Pulmonary artery endothelial cell (primary cell): ENCODE measurements around the gene SHC1. TPM values are rescaled to one million over a fixed set of nuclear protein-coding genes. Genes with fewer than 3 reads are reported as not detected.

ENCODE experiments used
- DNase-seq: peaks from one replicate; pipeline ENCODE4 v3.0.0-alpha.2; 2011; ENCODE audit warnings: low read depth, low spot score
- total RNA-seq: library from RNA; depleted of rRNA; stranded (reverse); fragments of >200 nt; gene quantifications from 2 replicates; pipeline ENCODE4 v1.2.3, GENCODE V29; 2014

Gene SHC1
- total RNA-seq, 1 donor from 2014 or later, result 186 TPM

DNA sequence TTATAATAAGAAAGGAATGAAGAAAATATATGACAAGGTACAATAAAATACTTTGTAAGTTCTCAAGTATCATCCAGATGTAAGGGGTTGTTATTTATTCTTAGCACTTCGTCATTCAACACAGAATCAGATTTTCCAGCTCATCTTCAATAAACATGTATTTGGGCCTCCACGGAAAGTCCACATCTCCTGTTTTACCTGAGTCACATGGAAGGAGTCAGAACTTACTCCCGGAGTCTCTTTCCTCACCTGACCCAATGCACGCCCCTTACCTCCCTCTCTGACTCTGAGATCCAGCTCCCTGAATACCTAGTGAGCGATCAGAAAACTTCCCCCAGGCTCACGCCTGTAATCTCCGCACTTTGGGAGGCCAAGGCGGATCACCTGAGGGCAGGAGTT lies 32.6 kb downstream of the SHC1 start:
- no peak for DNase-seq

DNA sequence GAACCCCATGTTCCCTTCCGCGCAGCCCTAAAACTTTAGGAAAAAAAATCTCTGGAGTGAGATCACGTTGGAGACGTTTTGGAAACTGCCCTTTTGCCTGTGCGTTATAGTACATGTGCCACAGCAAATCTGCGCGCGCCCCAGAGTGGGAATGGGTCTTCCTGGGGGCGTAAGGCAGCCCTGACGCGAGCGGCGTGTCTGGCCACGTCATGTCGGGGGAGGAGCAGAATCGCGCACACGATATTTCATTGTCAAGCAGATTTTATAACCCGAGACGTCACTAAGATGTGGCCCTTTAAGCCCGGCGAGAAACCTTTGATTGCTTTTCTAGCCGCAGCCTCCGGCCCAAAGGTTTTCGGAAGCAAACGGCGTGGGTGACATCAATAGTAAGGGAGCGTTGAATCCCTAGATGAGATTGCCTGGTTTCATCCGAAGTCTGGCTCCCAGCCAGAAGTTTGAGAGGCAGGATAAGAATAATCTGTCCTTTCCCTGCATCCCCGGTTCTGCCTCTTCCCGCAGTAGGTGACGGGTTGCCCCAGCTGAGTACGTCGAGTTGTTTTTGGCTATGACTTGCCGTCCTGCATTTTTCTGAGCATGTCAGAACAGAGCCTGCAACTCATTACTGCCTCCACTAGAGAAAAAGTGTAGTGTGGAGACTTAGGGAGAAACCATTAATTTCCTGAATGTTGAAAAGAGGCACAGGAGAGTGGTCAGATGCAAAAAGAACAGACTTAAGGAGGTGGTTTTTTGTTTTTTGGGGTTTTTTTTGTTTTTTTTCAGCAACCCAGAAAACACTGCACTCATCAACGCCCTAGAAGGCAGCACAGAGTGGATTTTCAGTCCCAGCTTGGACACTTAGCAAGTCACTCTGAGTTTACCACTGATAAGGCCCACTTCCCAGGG lies 33.2 kb downstream of the SHC1 start:
- peak; percentile 86 for DNase-seq

DNA sequence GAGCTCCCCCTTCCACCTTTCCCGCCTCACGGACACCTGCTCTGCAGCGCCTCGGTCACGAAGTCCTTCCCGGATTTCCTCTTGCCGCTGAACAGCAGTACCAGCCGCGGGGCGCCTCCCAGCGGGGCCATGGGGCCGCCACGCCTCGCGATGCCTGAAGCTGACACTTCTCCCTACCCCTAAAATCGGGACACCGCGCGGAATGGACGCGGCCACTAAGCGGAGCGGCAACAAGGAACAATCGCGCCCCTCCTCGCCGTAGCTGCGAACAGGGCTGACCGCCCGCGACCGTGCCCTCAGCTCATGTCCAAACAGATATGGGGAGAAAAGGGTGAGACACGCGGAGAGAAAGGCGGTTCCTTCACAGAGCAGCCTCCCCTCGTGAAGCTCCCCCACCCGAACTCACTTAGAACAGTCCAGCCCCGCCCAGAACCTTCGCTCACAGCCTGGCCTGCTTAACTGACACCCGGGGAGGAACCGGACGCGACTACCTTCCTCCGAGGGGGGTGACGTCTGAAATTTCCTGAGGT lies 33.9 kb downstream of the SHC1 start, which contains the start of gene PMVK:
Gene PMVK (minus strand): TSS at position 165 of the 530 bp plus-strand sequence. CDS start 34 bp downstream, at position 131.
- peak; percentile 89 for DNase-seq

DNA sequence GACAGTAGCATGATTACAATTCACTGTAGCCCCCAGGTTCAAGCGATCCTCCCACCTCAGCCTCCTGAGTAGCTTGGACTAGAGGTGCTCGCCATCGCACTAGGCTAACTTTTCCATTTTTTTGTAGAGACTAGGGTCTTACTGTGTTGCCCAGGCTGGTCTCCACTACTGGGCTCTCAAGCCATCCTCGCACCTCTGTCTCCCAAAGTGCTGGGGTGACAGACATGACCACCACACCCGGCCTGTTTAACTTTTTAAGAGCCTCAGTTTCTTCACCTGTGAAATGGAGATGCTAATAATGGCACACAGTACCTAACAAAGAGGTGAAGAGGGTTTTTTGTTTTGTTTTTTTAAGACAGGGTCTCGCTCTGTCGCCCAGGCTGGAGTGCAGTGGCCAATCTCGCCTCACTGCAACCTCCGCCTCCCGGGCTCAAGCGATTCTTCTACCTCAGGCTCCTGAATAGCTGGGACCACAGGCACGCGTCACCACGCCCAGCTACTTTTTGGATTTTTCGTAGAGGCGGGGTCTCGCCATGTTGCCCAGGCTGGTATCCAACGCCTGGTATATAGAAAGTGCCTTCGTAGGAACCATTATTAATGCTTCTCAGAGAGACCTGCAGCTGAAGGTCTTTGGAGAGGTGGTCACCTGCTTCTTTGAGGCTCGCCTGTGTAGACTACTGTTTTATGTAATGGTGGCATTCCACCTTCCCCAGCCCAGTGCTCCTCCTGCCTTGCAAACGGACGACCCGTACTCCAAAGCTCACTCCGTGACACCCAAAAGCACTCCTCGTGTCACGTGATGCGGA lies 34.6 kb downstream of the SHC1 start:
- no peak for DNase-seq

DNA sequence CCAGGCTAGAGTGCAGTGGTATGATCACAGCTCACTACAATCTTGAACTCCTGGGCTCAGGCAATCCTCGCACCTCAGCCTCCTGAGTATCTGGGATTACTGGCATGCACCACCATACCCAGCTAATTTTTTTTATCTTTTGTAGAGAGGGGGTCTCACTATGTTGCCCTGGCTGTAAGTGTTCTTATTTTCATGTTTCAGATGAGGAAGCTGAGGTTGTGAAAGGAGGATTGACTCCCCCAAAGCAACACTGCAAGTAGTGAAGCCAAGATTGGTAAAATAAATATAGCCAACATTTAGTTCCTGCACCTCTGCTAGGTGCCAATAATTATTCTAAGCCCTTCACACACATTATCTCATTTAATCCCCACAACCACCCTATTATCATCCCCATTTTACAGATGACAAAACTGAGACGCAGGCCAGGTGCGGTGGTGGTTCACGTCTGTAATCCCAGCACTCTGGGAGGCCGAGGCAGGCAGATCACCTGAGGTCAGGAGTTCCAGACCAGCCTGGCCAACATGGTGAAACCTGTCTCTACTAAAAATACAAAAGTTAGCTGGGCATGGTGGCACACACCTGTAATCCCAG lies 36.1 kb downstream of the SHC1 start:
- no peak for DNase-seq

DNA sequence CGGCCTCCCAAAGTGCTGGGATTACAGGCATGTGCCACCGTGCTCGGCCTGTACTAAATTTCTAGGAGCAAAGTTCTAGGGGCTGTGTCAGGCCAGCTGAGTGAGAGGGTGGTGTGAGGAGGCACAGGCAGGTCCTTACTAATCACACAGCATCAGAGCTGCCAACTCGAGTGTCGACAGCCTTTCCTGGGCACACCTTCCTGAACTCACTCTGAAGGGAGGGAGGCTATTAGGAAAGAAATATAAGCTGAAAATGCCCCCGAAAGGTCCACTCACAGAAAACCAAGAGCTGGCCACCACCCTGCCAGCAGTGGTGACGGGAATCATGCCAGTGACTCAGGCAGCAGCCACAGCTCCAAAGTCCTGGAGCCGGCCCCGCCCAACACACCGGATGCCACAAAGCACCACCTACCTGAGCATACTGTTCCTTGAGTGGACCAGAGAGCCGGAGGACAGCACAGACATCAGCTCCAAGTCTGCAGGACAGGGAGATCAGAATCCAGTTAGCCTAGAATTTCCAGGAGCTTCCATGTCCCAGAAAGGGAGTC lies 38.5 kb downstream of the SHC1 start:
- no peak for DNase-seq

DNA sequence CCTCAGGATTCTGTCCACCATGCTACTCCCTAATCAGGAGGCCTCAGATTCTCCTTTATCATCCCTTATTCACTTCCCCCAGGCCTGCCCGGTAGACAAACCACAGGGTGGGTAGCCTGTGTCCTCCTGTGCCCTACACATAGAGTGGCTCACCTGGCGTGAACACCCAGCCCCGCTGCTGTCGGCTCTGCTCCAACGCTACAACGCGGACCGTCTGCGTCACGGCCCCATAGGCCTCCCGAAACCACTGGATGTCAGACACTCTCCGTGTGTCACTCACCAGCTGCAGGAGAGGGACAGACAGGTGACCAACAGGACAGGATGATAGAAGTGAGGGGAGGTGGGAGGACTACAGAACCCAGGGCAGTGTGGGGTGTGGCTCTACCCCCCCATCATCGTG lies 44.3 kb downstream of the SHC1 start:
- no peak for DNase-seq

DNA sequence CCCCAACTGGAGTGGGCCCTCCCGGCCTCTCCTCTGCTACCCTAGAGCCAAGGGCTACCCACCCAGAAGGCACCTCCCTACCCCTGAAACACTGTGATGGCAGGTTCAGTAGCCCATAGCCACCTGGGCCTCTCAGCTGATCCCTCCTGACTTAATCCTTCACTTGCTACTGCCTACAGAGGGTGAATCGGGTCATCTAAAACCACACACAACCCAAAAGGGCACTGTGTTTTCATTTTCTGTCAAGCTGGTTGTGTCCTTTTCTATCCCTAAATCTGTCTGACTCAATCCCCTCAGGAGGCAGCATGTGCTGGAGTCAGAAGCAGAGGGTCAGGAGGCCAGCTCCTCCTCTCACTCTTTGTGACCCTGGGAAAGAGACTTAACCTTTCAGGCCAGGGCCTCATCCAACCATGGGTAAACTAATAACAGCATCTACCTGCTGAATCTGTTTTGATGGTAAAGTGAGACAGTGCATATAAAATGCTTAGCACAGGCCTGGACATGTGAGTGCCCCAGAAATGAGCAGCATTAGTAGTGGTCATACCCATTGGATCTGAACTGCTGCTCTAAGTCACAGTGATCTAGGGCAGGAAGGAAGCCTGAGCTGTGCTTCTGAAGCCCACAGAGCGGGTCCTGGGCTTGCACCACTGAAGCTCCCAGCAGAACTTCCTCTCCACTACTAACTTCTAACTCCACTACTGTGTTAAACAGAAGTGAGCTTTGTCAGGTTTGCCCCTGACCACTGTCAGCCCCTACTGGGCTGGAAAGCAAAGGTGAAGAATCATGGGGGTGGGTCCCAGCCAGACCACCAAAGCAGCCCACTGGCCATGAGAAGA lies 45.0 kb downstream of the SHC1 start:
- DNase-seq, result no peak

DNA sequence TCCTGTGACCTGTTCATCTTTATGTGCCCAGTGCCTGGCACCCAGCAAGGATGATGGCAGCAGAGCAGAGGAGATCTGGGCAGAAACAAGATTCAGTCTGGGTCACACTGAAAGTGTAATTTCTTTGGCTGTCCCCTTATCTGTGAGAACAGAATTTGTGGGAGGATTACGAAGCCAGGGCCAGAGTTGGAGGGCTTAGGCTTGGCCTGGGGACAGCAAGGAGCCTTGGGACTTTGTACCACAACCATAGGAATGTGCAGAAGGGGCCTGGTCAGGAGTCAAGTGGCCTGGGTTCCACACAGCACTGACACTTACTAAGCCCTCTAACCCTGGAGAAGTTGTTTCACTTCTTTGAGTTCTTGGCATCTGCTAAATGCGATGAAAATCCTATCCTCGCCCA lies 46.9 kb downstream of the SHC1 start:
- DNase-seq, result no peak

DNA sequence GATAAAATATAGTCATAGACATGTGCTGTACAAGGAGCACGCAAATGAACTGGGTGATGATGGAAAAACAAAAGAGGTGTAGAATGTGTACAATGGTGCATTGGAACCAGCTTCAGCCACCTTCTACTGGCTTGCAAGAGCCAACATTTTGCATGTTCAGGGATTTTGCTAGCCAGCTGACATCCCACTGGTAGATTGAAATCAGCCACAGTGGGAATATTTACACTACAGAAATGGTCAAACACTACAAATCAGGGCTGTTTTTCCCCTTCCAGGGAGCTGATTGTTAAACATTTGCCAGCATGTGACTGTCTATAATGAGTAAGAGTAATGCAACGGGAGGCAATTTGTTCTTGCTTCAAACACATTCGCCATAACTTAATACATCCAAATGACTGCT lies 57.3 kb downstream of the SHC1 start:
- DNase-seq, result no peak

DNA sequence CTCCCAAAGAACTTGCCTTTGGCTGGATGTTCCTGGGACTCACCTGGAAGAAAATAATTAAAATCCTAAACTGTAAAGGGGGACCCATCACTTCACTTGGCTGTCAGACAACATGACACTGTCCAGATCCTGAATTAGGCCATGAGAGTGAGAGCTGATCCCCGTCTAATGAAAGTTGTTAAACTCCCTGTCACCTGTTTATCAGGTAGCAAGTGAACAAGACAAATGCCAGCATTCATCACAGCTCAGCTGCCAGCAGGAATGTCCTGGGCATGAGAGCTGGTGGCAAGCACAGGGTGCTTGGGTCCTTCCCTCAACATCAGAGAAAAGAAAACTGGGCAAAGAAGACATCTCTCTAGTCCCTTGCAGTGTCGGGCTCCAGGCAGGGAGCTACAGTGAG lies 57.8 kb downstream of the SHC1 start:
- DNase-seq, result no peak

Other genes with a start within 250 kb of the SHC1 start
- gene KCNN3, start 100.5 kb downstream of the SHC1 start, total RNA-seq, result 0.20 and 1.4 TPM in 2 replicates
- 13.9 and 17.6 TPM in 2 replicates for gene PMVK, start 34.0 kb downstream of the SHC1 start, total RNA-seq
- 78.0 and 94.9 TPM in 2 replicates for gene PBXIP1, start 14.6 kb downstream of the SHC1 start, total RNA-seq
- gene PYGO2, start 9.0 kb downstream of the SHC1 start, total RNA-seq, result 6.3 and 7.2 TPM in 2 replicates
- 78.0 and 143 TPM in 2 replicates for gene CKS1B, start 3.9 kb upstream of the SHC1 start, total RNA-seq
- gene FLAD1, start 12.6 kb upstream of the SHC1 start, total RNA-seq, result 29.5 TPM in 2 replicates
- gene LENEP, start 22.8 kb upstream of the SHC1 start, total RNA-seq, result 0.56 and 0.66 TPM in 2 replicates
- gene ZBTB7B, start 32.1 kb upstream of the SHC1 start, total RNA-seq, result 11.5 and 22.2 TPM in 2 replicates
- 0.07 TPM in 1 of 2 replicates, not detected in the other for gene DCST2, start 63.0 kb upstream of the SHC1 start, total RNA-seq
- not detected in 2 replicates for gene DCST1, start 63.1 kb upstream of the SHC1 start, total RNA-seq
- gene ADAM15, start 80.6 kb upstream of the SHC1 start, total RNA-seq, result 265 and 328 TPM in 2 replicates
- 6.5 and 10.9 TPM in 2 replicates for gene EFNA4, start 93.0 kb upstream of the SHC1 start, total RNA-seq
- gene EFNA3, start 108.1 kb upstream of the SHC1 start, total RNA-seq, result 1.2 and 1.9 TPM in 2 replicates
- 53.3 and 57.0 TPM in 2 replicates for gene EFNA1, start 157.1 kb upstream of the SHC1 start, total RNA-seq
- 24.1 and 40.8 TPM in 2 replicates for gene SLC50A1, start 165.1 kb upstream of the SHC1 start, total RNA-seq
- gene DPM3, start 169.8 kb upstream of the SHC1 start, total RNA-seq, result 29.2 and 31.1 TPM in 2 replicates
- 117 and 121 TPM in 2 replicates for gene KRTCAP2, start 202.6 kb upstream of the SHC1 start, total RNA-seq
- 4.1 and 4.9 TPM in 2 replicates for gene TRIM46, start 203.1 kb upstream of the SHC1 start, total RNA-seq
- gene THBS3, start 237.2 kb upstream of the SHC1 start, total RNA-seq, result 12.8 and 17.1 TPM in 2 replicates
- 45.1 and 54.2 TPM in 2 replicates for gene MTX1, start 237.9 kb upstream of the SHC1 start, total RNA-seq